ENCODE data around the gene ZNF584.
A peak's percentile ranks its signal among the peaks of the same experiment; 100 is the strongest.

ZNF584 gene

DNA sequence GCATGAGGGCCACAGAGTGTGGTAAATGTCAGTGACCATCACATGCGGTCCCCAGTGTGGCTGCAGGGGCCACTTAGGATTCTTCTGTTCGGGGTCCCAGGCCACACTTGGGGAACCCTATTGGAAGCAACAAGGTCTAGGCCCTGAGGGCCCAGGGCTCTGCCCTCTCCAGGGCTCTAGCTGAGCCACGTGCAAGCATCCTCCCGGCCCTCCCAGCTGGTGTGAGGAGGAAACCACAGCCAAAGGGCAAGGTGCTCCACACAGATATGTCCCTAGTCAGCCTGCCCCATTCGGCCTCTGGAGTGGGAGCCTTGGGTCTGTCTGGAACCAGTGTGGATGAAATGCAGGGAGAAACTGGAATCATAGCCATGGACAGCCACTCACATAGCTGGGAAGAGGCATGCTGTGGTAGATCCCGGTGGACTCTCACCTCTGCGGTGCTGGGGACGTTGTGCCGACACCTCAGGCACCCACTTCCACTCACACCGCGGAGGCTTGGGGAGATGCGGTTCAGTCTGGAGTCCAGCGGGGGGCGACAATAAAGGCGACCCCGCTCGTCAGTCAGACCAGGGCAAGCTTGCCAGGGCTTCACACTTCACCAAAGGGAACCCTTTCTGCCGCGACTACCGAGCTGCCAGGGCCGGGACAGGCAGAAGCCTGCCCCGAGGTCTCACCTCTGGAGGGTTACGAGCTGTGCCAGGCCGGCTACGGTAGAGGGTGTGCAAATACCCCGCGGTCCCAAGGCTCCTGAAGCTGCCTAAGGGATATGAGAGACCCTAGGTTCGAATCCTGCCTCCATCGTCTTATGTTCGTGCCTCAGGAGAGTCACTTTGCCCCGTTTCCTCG is 41.6 kb upstream of the ZNF584 start:
- no peak for DNase-seq (ENCODE audit: low spot score)
- Histone ChIP-seq H3K36me3 (ENCODE audit: low read depth) (no peaks in the 10 kb centered on the region), H3K27me3 (ENCODE audit: insufficient read depth, poor library complexity, severe bottlenecking) (no peaks in the 10 kb centered on the region), H3K9me3 (ENCODE audit: severe bottlenecking) (no peaks in the 10 kb centered on the region), H3K27ac (ENCODE audit: poor library complexity, severe bottlenecking) (no peak overlapping the region), H3K4me1 (ENCODE audit: insufficient read depth, poor library complexity, severe bottlenecking) (no peaks in the 10 kb centered on the region), H3K4me3 (ENCODE audit: severe bottlenecking) (no peak overlapping the region)
- no peak for ATAC-seq (ENCODE audit: low read depth)
- TF ChIP-seq, protein P1, sequence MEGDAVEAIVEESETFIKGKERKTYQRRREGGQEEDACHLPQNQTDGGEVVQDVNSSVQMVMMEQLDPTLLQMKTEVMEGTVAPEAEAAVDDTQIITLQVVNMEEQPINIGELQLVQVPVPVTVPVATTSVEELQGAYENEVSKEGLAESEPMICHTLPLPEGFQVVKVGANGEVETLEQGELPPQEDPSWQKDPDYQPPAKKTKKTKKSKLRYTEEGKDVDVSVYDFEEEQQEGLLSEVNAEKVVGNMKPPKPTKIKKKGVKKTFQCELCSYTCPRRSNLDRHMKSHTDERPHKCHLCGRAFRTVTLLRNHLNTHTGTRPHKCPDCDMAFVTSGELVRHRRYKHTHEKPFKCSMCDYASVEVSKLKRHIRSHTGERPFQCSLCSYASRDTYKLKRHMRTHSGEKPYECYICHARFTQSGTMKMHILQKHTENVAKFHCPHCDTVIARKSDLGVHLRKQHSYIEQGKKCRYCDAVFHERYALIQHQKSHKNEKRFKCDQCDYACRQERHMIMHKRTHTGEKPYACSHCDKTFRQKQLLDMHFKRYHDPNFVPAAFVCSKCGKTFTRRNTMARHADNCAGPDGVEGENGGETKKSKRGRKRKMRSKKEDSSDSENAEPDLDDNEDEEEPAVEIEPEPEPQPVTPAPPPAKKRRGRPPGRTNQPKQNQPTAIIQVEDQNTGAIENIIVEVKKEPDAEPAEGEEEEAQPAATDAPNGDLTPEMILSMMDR (IDR thresholded peaks at IDR 0.05; ENCODE audit: poor library complexity, severe bottlenecking) = no peak

GRCh38 chr19:58367698-58368454 is 40.6 kb upstream of the ZNF584 start:
- TF ChIP-seq, protein P1 (IDR thresholded peaks at IDR 0.05; ENCODE audit: poor library complexity, severe bottlenecking) = no peak
- no peaks in the 10 kb centered on the region for H3K36me3 ChIP-seq (ENCODE audit: low read depth)
- H3K4me1 ChIP-seq (ENCODE audit: insufficient read depth, poor library complexity, severe bottlenecking) = no peaks in the 10 kb centered on the region
- no peaks in the 10 kb centered on the region for H3K27me3 ChIP-seq (ENCODE audit: insufficient read depth, poor library complexity, severe bottlenecking)
- H3K27ac ChIP-seq (ENCODE audit: poor library complexity, severe bottlenecking) = no peak overlapping the region
- no peak for ATAC-seq (ENCODE audit: low read depth)
- no peak overlapping the region for H3K4me3 ChIP-seq (ENCODE audit: severe bottlenecking)
- DNase-seq (ENCODE audit: low spot score) = no peak
- H3K9me3 ChIP-seq (ENCODE audit: severe bottlenecking) = no peaks in the 10 kb centered on the region

DNA sequence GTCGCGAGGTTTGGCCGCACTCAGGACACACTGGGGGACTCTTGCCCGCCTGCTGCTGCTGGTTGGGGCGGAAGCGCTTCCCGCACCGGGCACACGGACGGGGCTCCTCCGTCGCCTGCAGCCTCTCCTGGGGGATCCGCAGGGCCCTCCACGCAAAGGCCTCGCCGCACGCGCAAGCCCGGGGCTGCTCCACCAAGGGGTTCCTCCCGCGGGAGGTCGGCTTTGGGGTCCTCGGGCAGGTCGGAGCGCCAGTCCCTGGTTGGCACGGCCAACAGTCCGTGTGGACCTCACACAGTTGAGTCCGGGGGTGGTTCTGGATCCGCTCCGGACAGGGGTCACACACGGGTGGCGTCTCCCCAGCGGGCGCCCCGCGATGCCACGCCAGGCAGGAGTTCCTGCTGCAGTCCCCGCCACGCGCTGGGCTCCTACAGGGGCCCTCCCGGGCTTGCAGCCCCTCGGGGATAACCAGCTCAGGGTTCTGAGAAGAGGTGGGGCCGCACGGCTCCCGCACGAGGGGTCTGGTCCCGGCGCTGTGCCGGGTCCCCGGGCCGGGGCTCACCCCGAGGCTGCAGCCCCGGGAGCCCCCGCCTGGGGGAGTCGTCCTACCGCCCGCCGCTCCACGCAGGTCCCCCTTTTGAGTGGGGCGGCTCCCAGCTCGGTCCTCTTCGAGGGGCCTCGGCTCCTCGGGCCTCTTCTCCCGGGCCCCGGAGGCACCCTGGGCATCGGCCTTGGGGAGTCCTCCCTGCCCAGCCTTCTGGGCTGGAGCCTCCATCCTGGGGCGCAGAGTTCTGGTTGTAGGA is 39.7 kb upstream of the ZNF584 start:
- ATAC-seq (ENCODE audit: low read depth) = no peak
- H3K4me1 ChIP-seq (ENCODE audit: insufficient read depth, poor library complexity, severe bottlenecking) = no peaks in the 10 kb centered on the region
- TF ChIP-seq, protein P1 (IDR thresholded peaks at IDR 0.05; ENCODE audit: poor library complexity, severe bottlenecking) = no peak
- H3K27ac ChIP-seq (ENCODE audit: poor library complexity, severe bottlenecking) = no peak overlapping the region
- H3K36me3 ChIP-seq (ENCODE audit: low read depth) = no peaks in the 10 kb centered on the region
- no peak overlapping the region for H3K4me3 ChIP-seq (ENCODE audit: severe bottlenecking)
- H3K9me3 ChIP-seq (ENCODE audit: severe bottlenecking) = no peaks in the 10 kb centered on the region
- peak; percentile 68 for DNase-seq (ENCODE audit: low spot score)
- no peaks in the 10 kb centered on the region for H3K27me3 ChIP-seq (ENCODE audit: insufficient read depth, poor library complexity, severe bottlenecking)

DNA sequence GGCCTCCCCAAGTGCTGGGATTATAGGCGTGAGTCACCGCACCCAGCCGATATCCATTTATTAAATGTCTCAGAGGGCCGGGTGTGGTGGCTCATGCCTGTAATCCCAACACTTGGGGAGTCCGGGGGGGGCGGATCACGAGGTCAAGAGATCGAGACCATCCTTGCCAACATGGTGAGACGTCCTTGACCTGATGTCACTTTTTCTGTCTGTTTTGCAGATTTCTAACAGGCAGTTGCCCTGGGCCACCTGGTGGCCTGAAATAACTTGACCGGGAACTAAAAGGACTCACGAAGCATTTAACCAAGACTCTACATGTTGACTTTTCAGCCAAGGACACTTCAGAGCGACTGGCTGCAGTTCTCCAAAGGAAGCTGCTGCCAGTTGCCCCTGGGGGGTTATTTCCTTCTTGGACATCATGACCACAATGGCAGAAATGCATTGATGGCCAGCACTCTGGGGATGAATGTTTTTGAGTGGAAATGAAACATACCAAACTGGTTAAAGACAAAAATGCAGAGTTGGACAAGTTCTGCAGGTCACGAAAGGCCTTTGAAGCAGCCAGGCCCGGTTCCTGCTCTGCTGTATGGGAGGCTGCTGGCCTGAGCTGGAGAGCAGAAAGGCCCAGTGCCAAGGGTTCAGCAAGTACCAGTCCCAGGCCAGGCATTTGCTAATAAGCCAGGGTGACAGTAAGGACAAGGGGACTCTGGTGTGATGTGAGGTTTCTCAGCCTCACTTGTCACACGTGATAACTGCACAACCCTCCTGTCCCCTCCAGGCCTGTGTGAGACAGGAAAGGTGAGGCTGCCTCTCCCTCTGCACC is 35.9 kb upstream of the ZNF584 start:
- Histone ChIP-seq H3K36me3 (ENCODE audit: low read depth) (no peaks in the 10 kb centered on the region), H3K27me3 (ENCODE audit: insufficient read depth, poor library complexity, severe bottlenecking) (no peaks in the 10 kb centered on the region), H3K4me1 (ENCODE audit: insufficient read depth, poor library complexity, severe bottlenecking) (no peaks in the 10 kb centered on the region), H3K9me3 (ENCODE audit: severe bottlenecking) (no peaks in the 10 kb centered on the region), H3K27ac (ENCODE audit: poor library complexity, severe bottlenecking) (no peak overlapping the region), H3K4me3 (ENCODE audit: severe bottlenecking) (no peak overlapping the region)
- TF ChIP-seq, protein P1 (IDR thresholded peaks at IDR 0.05; ENCODE audit: poor library complexity, severe bottlenecking) = no peak
- ATAC-seq (ENCODE audit: low read depth) = no peak
- DNase-seq (ENCODE audit: low spot score) = no peak
